Measurements from ENCODE around the gene OR52A5.
"Not testable (repeated sequence)": the region's sequence is repeated elsewhere in the genome, so short reads cannot be mapped to it uniquely, and the experiment has no call there.

Gene OR52A5

DNA sequence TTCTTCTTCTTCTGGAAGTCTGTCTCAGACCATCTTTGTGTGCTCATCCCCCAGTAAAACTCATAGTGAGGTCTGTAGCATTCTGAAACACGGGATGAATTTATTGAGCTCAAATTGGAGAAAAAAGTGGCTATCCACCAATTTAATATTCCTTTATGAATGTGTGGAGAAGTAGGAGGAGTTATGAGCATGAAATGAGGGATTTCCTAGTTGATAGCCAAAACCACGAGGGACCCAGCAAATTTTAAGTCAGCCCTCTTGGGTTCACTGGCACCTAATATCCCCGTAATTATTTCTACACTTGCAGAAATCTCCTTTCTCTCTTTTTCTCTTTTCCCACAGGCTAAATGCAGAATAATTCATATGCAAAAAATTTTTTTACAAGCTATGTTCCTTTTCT is 16.5 kb upstream of the OR52A5 start, which contains the start of gene OR52A1:
TSS of gene OR52A1 (minus strand) at position 101 of the 400 bp plus-strand sequence. CDS start 2,388 bp downstream, outside the sequence.
- TF ChIP-seq, protein P1, sequence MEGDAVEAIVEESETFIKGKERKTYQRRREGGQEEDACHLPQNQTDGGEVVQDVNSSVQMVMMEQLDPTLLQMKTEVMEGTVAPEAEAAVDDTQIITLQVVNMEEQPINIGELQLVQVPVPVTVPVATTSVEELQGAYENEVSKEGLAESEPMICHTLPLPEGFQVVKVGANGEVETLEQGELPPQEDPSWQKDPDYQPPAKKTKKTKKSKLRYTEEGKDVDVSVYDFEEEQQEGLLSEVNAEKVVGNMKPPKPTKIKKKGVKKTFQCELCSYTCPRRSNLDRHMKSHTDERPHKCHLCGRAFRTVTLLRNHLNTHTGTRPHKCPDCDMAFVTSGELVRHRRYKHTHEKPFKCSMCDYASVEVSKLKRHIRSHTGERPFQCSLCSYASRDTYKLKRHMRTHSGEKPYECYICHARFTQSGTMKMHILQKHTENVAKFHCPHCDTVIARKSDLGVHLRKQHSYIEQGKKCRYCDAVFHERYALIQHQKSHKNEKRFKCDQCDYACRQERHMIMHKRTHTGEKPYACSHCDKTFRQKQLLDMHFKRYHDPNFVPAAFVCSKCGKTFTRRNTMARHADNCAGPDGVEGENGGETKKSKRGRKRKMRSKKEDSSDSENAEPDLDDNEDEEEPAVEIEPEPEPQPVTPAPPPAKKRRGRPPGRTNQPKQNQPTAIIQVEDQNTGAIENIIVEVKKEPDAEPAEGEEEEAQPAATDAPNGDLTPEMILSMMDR (conservative IDR thresholded peaks at IDR 0.05; ENCODE audit: low read depth): no peak
- ChIA-PET CTCF (no interaction called here), POLR2A (ENCODE audit: low non-redundant PET) (no interaction called here)
- DNase-seq (ENCODE audit: low spot score): no peak
- H3K27ac ChIP-seq: no peak within 1 kb of the TSS

GRCh38 chr11:5153574-5154431 is 15.6 kb upstream of the OR52A5 start:
- H3K27ac ChIP-seq: no peak overlapping the region
- ChIA-PET POLR2A (ENCODE audit: low non-redundant PET) (interaction anchor here (0.5 kb wide), 1 partner anchor 126 kb away, joined by 3 read pairs; no protein-coding TSS in a partner anchor), CTCF (no interaction called here)
- TF ChIP-seq, protein P1 (conservative IDR thresholded peaks at IDR 0.05; ENCODE audit: low read depth): no peak
- no peak for DNase-seq (ENCODE audit: low spot score)

GRCh38 chr11:5151713-5152153 is 13.6 kb upstream of the OR52A5 start:
- H3K27ac ChIP-seq: no peak overlapping the region
- TF ChIP-seq, protein P1 (conservative IDR thresholded peaks at IDR 0.05; ENCODE audit: low read depth): no peak
- POLR2A ChIA-PET (ENCODE audit: low non-redundant PET): no interaction called here
- CTCF ChIA-PET: no interaction called here
- no peak for DNase-seq (ENCODE audit: low spot score)

GRCh38 chr11:5144206-5144605 is 6.0 kb upstream of the OR52A5 start:
- POLR2A ChIA-PET (ENCODE audit: low non-redundant PET): not testable (repeated sequence)

DNA sequence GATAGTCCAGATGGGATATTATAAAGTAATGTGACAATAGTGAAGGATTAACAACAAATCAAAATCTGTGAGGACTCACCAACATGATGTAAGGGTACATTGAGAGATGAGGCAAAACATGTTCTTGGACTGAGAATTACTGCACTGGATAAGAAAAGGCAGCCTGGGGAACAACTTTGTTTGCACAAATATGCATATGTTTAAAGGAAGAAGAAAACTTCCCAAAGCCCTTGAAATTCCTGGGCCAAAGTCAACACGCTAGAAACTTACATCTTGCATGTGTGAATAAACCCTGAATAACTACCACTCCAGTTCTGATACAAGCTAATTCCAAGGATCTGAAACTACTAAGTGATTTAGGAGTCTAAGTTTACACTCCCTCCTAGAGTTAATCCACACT is 1.1 kb downstream of the OR52A5 start:
- POLR2A ChIA-PET (ENCODE audit: low non-redundant PET): no interaction called here
- CTCF ChIA-PET: no interaction called here
- H3K27ac ChIP-seq: no peak overlapping the region
- DNase-seq (ENCODE audit: low spot score): no peak
- TF ChIP-seq, protein P1 (conservative IDR thresholded peaks at IDR 0.05; ENCODE audit: low read depth): no peak

More at GRCh38 chr11:5144206-5144605, 6.0 kb upstream of the OR52A5 start:
- DNase-seq (ENCODE audit: low spot score); H3K27ac ChIP-seq; CTCF ChIA-PET: not testable (repeated sequence)

DNA sequence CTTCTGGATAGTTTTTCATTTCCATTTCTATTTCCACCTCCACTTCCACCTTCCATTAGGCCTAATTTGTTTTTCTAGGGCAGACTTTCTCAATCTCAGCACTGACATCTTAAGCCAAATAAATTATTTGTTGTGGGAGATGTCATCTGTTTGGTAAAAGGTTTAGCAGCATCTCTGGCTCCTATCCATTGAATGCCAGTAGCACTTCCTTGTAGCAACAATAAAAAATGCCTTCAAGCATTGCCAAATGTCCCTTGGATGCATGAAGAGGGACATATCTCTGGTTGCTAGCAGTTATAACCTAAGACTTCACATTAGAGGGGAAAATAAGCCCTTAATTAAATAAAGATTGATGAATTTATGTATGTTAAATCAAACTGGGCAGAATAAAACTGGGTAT is 1.9 kb downstream of the OR52A5 start:
- TF ChIP-seq, protein P1 (conservative IDR thresholded peaks at IDR 0.05; ENCODE audit: low read depth): no peak
- CTCF ChIA-PET: no interaction called here
- POLR2A ChIA-PET (ENCODE audit: low non-redundant PET): no interaction called here
- no peak for DNase-seq (ENCODE audit: low spot score)
- H3K27ac ChIP-seq: no peak overlapping the region

Measured in RWPE1 (cell line).